Measurements from ENCODE around the gene DSCAML1.

Gene DSCAML1

GRCh38 chr11:117668321-117668751 is 128.7 kb downstream of the DSCAML1 start:
- DNase-seq (ENCODE audit: low read depth in 2 of 2): no peak

DNA sequence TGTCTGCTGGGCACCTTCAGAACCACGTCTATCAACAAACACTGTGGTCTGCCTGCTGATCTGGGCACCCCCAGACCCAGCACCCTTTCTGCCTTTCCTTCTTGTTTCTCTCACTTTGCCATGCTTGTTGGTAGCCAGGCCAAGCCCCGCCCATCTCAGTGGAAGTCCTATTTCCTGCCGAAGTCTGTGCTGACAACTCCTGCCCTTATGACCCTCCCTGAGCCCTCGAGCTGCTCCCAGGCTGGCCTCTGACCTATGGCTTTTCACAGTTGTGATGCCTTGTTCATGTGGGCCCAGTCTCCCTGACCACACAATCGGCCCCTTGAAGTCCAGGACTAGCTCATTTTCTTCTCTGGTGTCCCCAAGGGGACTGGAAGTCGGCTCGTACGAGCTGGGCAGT is 132.1 kb downstream of the DSCAML1 start:
- DNase-seq (ENCODE audit: low read depth in 2 of 2): no peak

- DNase-seq (ENCODE audit: low read depth in 2 of 2): no peak
Measured at GRCh38 chr11:117663821-117664220, 133.2 kb downstream of the DSCAML1 start.

DNA sequence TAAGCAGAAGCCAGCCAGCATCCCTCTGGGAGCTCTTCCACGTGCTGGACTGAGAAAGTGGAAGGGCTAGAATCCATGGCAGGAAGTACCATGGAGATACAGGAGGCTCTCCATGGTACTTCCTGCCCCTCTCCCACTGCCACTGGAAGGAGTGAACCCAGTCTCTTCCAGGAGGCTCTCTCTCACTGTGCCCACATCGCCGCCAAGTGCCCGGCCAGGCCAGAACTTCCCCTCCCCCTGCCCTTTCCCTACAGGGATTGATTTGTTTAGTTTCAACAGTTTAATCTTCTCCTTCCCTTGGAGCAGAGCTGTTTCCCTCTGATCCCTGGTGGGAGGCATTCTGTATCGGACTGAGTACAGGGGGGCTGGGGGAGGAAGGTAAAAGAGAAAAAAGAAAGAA is 133.6 kb downstream of the DSCAML1 start:
- DNase-seq (ENCODE audit: low read depth in 2 of 2): no peak

GRCh38 chr11:117662671-117663269 is 134.2 kb downstream of the DSCAML1 start:
- no peak for DNase-seq (ENCODE audit: low read depth in 2 of 2)

- DNase-seq (ENCODE audit: low read depth in 2 of 2): no peak
Measured at GRCh38 chr11:117662255-117662654, 134.8 kb downstream of the DSCAML1 start.

GRCh38 chr11:117658809-117659208 is 138.2 kb downstream of the DSCAML1 start:
- DNase-seq (ENCODE audit: low read depth in 2 of 2): no peak

GRCh38 chr11:117657794-117658193 is 139.2 kb downstream of the DSCAML1 start:
- no peak for DNase-seq (ENCODE audit: low read depth in 2 of 2)

DNA sequence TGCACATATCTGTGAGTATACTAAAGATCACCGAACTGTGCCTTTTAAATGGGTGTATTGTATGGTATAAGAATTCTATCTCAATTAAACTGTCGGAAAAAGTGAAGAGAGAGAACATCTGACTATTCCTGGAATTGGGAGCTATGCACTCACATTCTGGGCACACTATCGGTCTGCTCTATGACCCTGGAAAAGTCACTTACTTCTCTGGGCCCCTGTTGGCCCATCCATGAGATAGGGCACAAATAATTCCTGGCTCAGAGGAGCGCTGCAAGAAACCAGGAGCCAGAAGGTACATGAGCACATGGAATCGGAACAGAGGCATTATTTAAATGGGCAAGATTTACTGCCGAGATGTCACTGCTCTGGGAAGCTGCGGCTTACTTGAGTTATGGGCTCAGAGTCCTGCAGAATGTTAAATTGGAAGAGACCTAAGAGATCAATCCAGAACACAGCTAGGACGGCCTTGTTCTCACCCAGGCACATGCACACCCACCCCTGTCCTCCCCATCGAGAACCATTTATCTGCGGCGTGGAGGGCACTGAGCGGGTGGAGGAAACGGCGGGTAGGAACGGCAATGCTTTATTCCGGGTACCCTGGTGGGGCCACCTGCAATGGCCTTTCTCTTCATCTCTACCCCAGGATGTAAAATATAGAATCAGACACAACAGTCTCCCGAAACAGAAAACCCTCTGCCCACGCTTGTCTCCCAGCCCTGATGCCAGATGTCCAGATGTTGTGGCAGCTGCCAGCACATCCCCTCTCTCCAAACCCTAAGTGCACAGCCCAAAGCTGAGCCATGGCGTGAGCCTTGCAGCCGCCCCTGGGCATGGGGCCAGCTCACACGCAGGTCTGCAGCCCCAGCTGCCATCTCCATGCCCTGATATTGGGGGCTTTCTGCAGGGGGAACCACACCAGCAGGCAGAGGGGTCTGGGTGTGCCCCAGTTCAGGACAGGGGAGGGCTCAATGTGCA is 142.4 kb downstream of the DSCAML1 start:
- no peak for DNase-seq (ENCODE audit: low read depth in 2 of 2)

- no peak for DNase-seq (ENCODE audit: low read depth in 2 of 2)
Measured at GRCh38 chr11:117652521-117652920, 144.5 kb downstream of the DSCAML1 start.

GRCh38 chr11:117649296-117650055 is 147.5 kb downstream of the DSCAML1 start:
- DNase-seq (ENCODE audit: low read depth in 2 of 2): no peak

GRCh38 chr11:117647872-117648271 is 149.1 kb downstream of the DSCAML1 start:
- DNase-seq (ENCODE audit: low read depth in 2 of 2): no peak

DNA sequence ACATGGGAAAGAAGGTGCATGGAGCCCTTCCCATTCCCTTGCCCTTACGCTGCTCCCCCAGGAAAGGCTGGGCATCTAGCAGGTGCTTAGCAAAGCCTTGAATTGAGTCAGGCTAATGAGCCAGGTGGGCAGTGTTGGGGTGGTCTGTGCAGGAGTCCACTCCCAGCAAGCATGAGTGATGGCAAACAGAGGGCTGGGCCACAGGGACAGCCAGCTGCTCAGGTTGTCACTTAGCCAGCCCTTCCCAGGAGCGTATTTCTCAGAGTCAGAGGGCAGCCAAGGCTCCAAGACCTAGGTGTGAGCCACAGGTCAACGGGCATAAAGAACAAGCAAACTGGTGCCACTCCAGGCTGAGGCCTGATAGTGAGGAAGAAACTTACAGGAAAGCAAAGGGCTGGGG is 149.8 kb downstream of the DSCAML1 start:
- no peak for DNase-seq (ENCODE audit: low read depth in 2 of 2)

DNA sequence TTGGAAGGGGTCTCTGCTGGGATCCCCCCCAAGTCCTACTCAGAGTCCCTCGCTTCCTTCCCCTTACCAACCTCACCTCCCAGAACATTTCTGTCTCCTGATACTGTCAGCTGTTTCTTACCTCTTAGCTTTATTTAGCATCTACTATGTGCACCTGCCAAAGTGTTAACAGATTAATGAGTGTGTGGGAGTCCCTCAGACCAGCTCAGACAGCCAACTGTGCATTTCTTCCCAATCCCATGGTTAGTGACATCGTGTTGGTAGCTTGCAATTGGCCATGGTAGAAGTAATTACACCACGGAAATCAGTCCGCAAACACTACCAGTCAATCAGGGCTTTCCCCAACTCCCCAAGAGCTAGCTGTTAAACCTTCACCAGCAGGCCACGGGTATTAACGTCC is 150.6 kb downstream of the DSCAML1 start:
- DNase-seq (ENCODE audit: low read depth in 2 of 2): no peak

DNA sequence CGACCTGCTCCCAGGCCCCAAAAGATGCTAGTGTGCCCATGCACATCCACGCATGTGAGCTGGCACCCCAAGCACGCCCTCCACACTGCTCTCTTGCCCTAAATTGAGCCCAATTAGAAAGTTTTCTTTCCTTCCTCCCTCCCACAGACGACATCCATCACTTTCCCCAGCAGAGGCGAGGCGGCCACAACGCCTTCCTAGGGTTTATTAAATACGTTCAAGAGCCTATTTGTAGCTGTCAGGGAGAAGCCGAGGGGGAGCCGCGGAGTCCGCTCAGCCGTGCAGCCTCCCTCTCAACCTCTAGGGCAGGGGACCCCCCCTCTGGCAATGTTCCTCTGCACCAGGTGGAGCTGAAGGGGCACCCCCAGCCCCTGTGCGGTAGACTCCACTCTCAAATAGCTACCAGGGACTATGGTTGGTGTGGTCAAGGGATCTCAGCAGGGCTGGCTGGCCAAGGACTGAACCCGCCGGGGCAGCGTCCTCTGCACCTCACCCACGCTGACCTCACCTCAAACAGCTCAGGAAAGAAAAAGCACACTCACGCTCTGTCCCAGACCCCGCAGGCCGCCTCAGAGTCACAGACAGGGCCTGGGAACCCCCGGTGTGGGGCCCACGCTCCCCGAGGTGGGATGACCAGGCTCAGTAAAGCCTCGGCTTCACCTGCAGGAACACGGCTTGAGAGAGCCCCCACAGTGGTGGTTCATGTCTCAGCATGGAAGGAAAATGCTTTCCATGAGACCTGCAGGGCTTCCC is 152.4 kb downstream of the DSCAML1 start:
- no peak for DNase-seq (ENCODE audit: low read depth in 2 of 2)

- no peak for DNase-seq (ENCODE audit: low read depth in 2 of 2)
Measured at GRCh38 chr11:117643606-117644300, 153.3 kb downstream of the DSCAML1 start.

DNA sequence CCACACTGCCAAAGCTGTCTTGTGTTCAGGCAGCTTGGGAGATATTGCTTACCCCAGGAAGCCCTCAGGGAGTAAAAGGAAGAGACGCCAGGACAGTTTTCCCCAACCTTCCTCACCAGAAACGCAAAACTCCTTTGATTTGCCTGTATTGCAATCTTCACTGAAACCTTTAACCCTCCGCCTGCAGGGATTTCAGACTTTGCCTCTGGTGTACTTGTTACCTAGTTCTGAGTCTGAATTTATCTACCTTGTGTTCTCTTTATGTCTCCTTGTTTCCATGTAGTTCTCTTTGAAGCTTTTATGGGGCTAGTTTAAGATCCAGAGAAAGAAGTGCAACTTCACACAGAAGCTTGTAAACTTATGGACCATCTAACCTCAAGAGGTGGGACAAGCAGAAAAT is 154.2 kb downstream of the DSCAML1 start:
- DNase-seq (ENCODE audit: low read depth in 2 of 2): no peak

DNA sequence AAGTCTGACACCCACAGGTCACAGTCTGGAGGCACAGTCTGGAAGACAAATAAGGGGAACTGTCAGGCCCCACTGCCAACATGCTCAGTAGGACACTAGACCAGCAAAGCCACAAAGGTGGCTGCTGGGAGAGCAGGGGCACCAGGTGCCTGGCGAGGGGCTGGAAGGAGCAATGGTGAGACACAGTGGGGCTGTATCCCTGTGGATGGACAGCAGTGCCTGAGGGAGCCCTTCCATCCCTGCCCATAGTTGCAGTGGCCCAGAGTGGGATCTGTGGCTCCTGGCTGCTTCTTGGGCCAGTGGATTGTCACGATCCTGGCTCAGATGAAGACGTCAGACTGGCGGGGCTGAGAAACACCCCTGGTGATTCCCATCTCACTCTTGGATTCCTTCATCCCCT is 154.6 kb downstream of the DSCAML1 start:
- no peak for DNase-seq (ENCODE audit: low read depth in 2 of 2)

- DNase-seq (ENCODE audit: low read depth in 2 of 2): no peak
Measured at GRCh38 chr11:117641008-117641915, 155.8 kb downstream of the DSCAML1 start.

DNA sequence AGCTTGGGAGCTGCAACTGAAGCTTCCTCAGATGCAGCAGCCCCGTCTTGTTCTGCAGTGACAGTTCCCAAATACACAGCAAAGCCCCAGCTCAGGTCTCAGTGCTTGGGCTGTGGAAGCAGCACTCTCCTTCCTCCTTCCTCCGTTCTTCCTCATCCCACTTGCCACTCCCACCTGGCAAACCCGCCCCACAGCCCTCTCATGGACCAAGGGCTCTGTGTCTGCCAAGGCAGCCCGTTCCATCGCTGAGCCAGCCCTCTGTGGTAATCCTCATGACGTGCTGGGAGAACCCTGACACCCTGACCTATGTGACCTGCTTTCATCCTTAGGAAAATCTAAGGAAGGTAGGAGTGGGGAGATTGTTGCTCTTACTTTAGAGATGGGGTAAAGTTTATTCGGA is 157.0 kb downstream of the DSCAML1 start:
- no peak for DNase-seq (ENCODE audit: low read depth in 2 of 2)

Data from activated CD8-positive, alpha-beta memory T cell treated with anti-CD3 and anti-CD28 coated beads for 4 hours (primary cell).